MM.1S (cell line): ENCODE measurements around the gene HIGD1C.

Experiments used
- CTCF ChIP-seq: fragments of 300-600 bp; sonication (generic); IDR thresholded peaks from 2 replicates; pipeline ENCODE4 v1.5.1; 2016; ENCODE audit warnings: antibody characterized with exemption, low read length, mixed read lengths
- EZH2 ChIP-seq: fragments of 300-600 bp; sonication (generic); optimal IDR thresholded peaks from 2 replicates; pipeline ENCODE3; 2017; ENCODE audit warnings: low read depth, mild to moderate bottlenecking, antibody characterized with exemption, low read length, mixed read lengths

- TF ChIP-seq CTCF (no peak), EZH2 (no peak)
Observed at GRCh38 chr12:51013441-51013840, 61.1 kb downstream of the HIGD1C start.
